ENCODE data around the gene CAPNS2.
"Not testable (repeated sequence)": the region's sequence is repeated elsewhere in the genome, so short reads cannot be mapped to it uniquely, and the experiment has no call there.

The CAPNS2 gene

DNA sequence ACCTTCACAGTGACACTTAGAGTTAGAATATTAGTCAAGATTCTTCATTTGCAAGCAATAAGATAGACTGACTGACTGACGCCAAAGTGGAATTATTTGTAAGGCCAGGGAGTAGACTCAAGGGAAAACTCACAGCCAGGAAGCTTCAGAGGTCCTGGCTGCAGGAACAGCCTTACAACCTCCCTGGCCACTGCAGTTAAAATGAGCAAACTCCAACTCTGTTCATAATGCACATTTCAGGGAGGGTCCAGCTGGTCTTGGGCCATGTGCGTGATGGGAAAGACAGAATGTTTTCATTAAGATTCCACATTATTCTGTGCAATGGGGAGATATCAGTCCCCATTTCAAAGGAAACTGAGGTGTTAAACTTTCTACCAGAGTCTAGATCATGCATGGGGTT, 9.9 kb downstream of the CAPNS2 start:
- no peaks in the 10 kb centered on the region for H3K4me1 ChIP-seq (ENCODE audit: control insufficient read depth, insufficient read depth, low read length)
- no peaks in the 10 kb centered on the region for H3K9me3 ChIP-seq (ENCODE audit: control insufficient read depth, low read length)
- no peak overlapping the region for H3K27ac ChIP-seq (ENCODE audit: insufficient read depth, low read depth, low read length, poor library complexity, severe bottlenecking)
- H3K27me3 ChIP-seq (ENCODE audit: control insufficient read depth, insufficient read depth, low read length, poor library complexity, severe bottlenecking) = no peaks in the 10 kb centered on the region
- WGBS, 2 experiments = 100% methylated on average over 2 of the region's 2 CpGs
- no peaks in the 10 kb centered on the region for H3K36me3 ChIP-seq (ENCODE audit: control insufficient read depth, insufficient read depth, low read length)
- H3K4me3 ChIP-seq (ENCODE audit: insufficient read depth, low read depth, low read length) = no peak overlapping the region

DNA sequence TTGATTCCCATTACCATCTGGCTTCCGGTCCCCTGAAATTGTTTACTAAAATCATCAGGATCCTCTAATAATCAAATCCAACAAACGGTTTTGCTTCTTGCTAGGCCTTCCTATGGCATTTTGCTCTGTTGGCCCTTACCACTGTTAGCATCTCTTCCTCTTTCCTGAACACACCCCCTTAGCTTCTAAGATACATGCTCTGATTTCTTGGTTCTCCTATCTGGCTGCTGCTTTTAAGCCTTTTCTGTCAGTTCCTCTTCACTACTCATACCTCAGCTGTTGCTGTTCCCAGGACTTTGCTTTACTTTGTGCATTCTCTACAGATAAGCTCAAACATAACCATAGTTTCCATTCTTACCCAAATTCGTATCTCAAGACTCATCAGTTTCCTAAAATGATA, 11.4 kb downstream of the CAPNS2 start:
- no peaks in the 10 kb centered on the region for H3K36me3 ChIP-seq (ENCODE audit: control insufficient read depth, insufficient read depth, low read length)
- no peaks in the 10 kb centered on the region for H3K4me1 ChIP-seq (ENCODE audit: control insufficient read depth, insufficient read depth, low read length)
- no peak overlapping the region for H3K27ac ChIP-seq (ENCODE audit: insufficient read depth, low read depth, low read length, poor library complexity, severe bottlenecking)
- WGBS, 2 experiments = 86 to 87% methylated on average over 3 of the region's 3 CpGs
- H3K27me3 ChIP-seq (ENCODE audit: control insufficient read depth, insufficient read depth, low read length, poor library complexity, severe bottlenecking) = no peaks in the 10 kb centered on the region
- no peak overlapping the region for H3K4me3 ChIP-seq (ENCODE audit: insufficient read depth, low read depth, low read length)
- H3K9me3 ChIP-seq (ENCODE audit: control insufficient read depth, low read length) = no peaks in the 10 kb centered on the region

DNA sequence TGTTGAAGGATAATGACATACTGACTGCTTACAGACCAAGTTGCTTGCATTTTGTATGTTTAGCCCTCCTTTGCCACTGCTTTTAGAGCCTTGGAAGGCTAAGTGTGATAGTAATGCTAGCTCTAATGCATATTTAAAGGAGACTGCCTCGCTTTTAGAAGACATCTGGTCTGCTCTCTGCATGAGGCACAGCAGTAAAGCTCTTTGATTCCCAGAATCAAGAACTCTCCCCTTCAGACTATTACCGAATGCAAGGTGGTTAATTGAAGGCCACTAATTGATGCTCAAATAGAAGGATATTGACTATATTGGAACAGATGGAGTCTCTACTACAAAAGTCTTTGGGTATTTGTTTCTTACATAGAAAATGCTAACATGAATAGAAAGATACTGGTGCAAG, 19.1 kb downstream of the CAPNS2 start:
- no peak overlapping the region for H3K27ac ChIP-seq (ENCODE audit: insufficient read depth, low read depth, low read length, poor library complexity, severe bottlenecking)
- no peaks in the 10 kb centered on the region for H3K27me3 ChIP-seq (ENCODE audit: control insufficient read depth, insufficient read depth, low read length, poor library complexity, severe bottlenecking)
- no peaks in the 10 kb centered on the region for H3K36me3 ChIP-seq (ENCODE audit: control insufficient read depth, insufficient read depth, low read length)
- no peaks in the 10 kb centered on the region for H3K9me3 ChIP-seq (ENCODE audit: control insufficient read depth, low read length)
- H3K4me1 ChIP-seq (ENCODE audit: control insufficient read depth, insufficient read depth, low read length) = no peaks in the 10 kb centered on the region
- 2 to 14% methylated on average over 2 of the region's 2 CpGs for WGBS, 2 experiments
- no peak overlapping the region for H3K4me3 ChIP-seq (ENCODE audit: insufficient read depth, low read depth, low read length)

DNA sequence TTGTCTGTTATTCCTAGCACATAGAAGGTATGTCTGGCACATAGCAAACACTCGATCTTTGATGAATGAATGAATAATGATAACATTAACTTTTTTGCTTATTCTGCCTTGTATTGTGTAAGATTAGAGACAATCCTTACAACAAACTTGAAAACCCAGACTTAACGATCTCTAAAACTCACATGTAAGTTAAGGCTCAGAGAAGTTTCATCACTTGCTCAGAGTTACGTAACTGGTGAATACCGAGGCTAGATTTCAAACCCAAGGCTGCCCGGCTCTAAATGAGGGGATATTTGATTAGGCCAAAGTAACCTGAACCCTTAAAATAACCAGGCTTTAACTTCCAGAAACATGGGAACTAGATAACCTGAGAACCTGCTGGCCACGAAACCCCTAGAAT, 22.3 kb downstream of the CAPNS2 start:
- Histone ChIP-seq H3K4me3 (ENCODE audit: insufficient read depth, low read depth, low read length) (no peak overlapping the region), H3K36me3 (ENCODE audit: control insufficient read depth, insufficient read depth, low read length) (no peaks in the 10 kb centered on the region), H3K4me1 (ENCODE audit: control insufficient read depth, insufficient read depth, low read length) (no peaks in the 10 kb centered on the region), H3K27me3 (ENCODE audit: control insufficient read depth, insufficient read depth, low read length, poor library complexity, severe bottlenecking) (no peaks in the 10 kb centered on the region), H3K27ac (ENCODE audit: insufficient read depth, low read depth, low read length, poor library complexity, severe bottlenecking) (no peak overlapping the region), H3K9me3 (ENCODE audit: control insufficient read depth, low read length) (no peaks in the 10 kb centered on the region)
- 90 to 96% methylated on average over 5 of the region's 6 CpGs for WGBS, 2 experiments

DNA sequence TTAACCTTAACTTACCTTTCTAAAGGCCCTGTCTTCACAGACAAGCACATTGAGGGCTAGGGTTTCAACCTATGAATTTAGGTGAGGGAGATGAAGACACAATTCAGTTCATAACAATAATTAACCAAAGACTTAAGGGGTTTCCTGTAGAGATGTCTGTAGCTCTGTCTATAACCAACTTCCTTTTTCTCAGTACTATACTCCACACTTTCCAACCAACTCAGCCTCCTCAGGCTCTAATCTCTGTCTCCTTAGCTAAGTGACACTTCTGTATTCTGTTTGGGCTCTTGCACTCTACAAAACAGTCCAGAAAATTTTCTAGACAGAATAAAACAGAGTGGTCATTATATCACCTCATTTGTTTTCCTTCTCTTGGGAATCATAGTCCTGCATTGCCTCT, 25.8 kb downstream of the CAPNS2 start:
- Histone ChIP-seq H3K27ac (ENCODE audit: insufficient read depth, low read depth, low read length, poor library complexity, severe bottlenecking) (no peak overlapping the region), H3K4me1 (ENCODE audit: control insufficient read depth, insufficient read depth, low read length) (peaks cover 10% of the 10 kb centered on the region), H3K4me3 (ENCODE audit: insufficient read depth, low read depth, low read length) (no peak overlapping the region), H3K9me3 (ENCODE audit: control insufficient read depth, low read length) (no peaks in the 10 kb centered on the region), H3K27me3 (ENCODE audit: control insufficient read depth, insufficient read depth, low read length, poor library complexity, severe bottlenecking) (no peaks in the 10 kb centered on the region), H3K36me3 (ENCODE audit: control insufficient read depth, insufficient read depth, low read length) (no peaks in the 10 kb centered on the region)

DNA sequence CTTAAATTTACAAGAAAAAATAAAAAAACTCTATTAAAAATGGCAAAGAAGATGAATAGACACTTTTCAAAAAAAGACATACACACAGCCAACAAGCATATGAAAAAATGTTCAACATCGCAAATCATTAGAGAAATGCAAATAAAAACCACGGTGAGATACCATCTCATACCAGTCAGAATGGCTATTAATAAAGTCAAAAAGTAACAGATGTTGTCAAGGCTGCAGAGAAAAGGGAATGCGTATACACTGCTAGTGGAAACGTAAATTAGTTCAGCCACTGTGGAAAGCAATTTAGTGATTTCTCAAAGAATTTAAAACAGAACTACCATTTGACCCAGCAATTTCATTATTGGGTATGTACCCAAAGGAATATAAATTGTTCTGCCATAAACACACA, 31.4 kb downstream of the CAPNS2 start:
- H3K36me3 ChIP-seq (ENCODE audit: control insufficient read depth, insufficient read depth, low read length) = no peaks in the 10 kb centered on the region
- H3K9me3 ChIP-seq (ENCODE audit: control insufficient read depth, low read length) = no peaks in the 10 kb centered on the region
- no peak overlapping the region for H3K4me3 ChIP-seq (ENCODE audit: insufficient read depth, low read depth, low read length)
- 93 to 98% methylated on average over 4 of the region's 4 CpGs for WGBS, 2 experiments
- H3K27me3 ChIP-seq (ENCODE audit: control insufficient read depth, insufficient read depth, low read length, poor library complexity, severe bottlenecking) = no peaks in the 10 kb centered on the region
- no peak overlapping the region for H3K27ac ChIP-seq (ENCODE audit: insufficient read depth, low read depth, low read length, poor library complexity, severe bottlenecking)
- peaks cover 10% of the 10 kb centered on the region for H3K4me1 ChIP-seq (ENCODE audit: control insufficient read depth, insufficient read depth, low read length)

DNA sequence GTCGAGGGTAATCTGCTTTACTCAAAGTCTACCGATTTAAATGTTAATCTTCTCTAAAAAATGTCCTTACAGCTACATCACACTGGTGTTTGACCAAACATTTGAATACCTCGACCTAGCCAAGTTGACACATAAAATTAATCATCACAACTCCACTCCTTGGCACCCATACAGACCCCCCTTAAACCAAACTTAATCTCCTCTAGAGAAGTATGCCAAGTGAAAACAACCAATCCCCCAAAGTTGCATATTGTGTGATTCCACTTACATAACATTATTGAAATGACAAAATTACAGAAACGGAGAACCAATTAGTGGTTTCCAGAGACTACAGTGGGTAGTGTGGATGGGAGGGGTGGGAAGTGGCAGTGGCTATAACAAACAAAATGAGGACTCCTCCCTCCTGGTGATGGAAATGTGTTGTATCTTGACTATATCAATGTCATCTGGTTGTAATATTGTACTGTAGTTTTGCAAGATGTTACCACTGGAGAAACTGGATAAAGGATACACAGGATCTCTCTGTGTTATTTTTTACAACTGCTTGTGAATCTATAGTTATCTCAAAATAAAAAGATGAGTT, 39.4 kb downstream of the CAPNS2 start:
- Histone ChIP-seq H3K4me1 (ENCODE audit: control insufficient read depth, insufficient read depth, low read length) (no peaks in the 10 kb centered on the region), H3K36me3 (ENCODE audit: control insufficient read depth, insufficient read depth, low read length) (no peaks in the 10 kb centered on the region), H3K27ac (ENCODE audit: insufficient read depth, low read depth, low read length, poor library complexity, severe bottlenecking) (no peak overlapping the region), H3K27me3 (ENCODE audit: control insufficient read depth, insufficient read depth, low read length, poor library complexity, severe bottlenecking) (no peaks in the 10 kb centered on the region), H3K4me3 (ENCODE audit: insufficient read depth, low read depth, low read length) (no peak overlapping the region), H3K9me3 (ENCODE audit: control insufficient read depth, low read length) (no peaks in the 10 kb centered on the region)
- WGBS, 2 experiments = 85 to 88% methylated on average over 4 of the region's 4 CpGs

DNA sequence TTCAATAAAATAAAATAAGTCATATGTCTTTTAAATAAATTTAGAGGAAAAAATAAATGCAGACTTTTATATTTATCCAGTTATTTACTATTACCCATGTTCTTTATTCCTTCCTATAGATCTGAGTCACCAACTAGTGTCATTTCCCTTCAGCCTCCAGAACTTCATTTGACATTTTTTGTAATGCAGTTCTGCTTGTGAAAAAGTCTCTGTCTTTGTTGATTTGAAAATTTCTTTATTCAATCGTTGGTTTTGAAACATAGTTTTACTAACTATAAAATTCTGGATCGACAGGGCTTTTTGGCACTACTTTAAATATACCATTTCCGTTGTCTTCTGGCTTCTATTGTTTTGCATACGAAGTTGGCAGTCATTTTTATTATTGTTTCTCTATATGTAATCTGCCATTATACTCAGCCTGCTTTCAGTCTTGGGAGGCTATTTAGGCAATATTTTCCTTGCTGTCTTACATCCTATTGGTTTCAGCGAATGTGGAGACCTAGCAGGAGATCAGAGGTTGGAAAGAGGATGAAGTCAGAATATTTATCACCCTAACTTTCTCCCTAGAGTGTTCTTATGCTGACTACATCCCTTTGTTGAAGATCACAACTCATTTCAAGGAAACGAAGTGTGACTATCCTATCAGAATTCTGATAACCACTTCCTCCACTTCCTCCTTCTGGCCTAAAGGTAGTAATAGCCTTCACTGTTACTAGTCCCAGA, 47.3 kb downstream of the CAPNS2 start:
- Histone ChIP-seq H3K36me3 (ENCODE audit: control insufficient read depth, insufficient read depth, low read length) (no peaks in the 10 kb centered on the region), H3K9me3 (ENCODE audit: control insufficient read depth, low read length) (no peaks in the 10 kb centered on the region), H3K27me3 (ENCODE audit: control insufficient read depth, insufficient read depth, low read length, poor library complexity, severe bottlenecking) (no peaks in the 10 kb centered on the region), H3K27ac (ENCODE audit: insufficient read depth, low read depth, low read length, poor library complexity, severe bottlenecking) (no peak overlapping the region), H3K4me3 (ENCODE audit: insufficient read depth, low read depth, low read length) (no peak overlapping the region), H3K4me1 (ENCODE audit: control insufficient read depth, insufficient read depth, low read length) (no peaks in the 10 kb centered on the region)
- WGBS, 2 experiments = 92% methylated on average over 4 to 6 of the region's 6 CpGs

DNA sequence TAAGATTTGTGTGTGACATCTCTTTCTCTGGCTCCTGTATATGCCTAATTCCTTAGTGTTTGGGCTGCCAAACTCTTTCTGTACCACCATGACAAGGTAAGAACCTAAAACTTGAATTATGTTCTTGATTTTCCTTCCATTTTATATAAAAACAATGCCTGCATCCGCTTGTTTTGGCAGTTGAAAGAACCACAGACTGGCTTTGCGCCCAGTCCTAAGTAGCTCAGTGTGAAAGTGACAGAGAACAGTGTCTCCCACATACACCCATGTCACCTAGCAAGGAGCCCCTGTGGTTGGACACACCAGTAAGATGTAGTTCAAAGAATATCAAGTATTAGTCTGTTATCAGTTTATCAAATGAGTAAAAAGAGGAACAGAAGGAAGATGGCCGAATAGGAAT, 48.6 kb downstream of the CAPNS2 start:
- Histone ChIP-seq H3K27me3 (ENCODE audit: control insufficient read depth, insufficient read depth, low read length, poor library complexity, severe bottlenecking) (no peaks in the 10 kb centered on the region), H3K36me3 (ENCODE audit: control insufficient read depth, insufficient read depth, low read length) (no peaks in the 10 kb centered on the region), H3K9me3 (ENCODE audit: control insufficient read depth, low read length) (no peaks in the 10 kb centered on the region), H3K27ac (ENCODE audit: insufficient read depth, low read depth, low read length, poor library complexity, severe bottlenecking) (no peak overlapping the region), H3K4me1 (ENCODE audit: control insufficient read depth, insufficient read depth, low read length) (no peaks in the 10 kb centered on the region), H3K4me3 (ENCODE audit: insufficient read depth, low read depth, low read length) (no peak overlapping the region)
- 92 to 97% methylated on average over 3 of the region's 3 CpGs for WGBS, 2 experiments

DNA sequence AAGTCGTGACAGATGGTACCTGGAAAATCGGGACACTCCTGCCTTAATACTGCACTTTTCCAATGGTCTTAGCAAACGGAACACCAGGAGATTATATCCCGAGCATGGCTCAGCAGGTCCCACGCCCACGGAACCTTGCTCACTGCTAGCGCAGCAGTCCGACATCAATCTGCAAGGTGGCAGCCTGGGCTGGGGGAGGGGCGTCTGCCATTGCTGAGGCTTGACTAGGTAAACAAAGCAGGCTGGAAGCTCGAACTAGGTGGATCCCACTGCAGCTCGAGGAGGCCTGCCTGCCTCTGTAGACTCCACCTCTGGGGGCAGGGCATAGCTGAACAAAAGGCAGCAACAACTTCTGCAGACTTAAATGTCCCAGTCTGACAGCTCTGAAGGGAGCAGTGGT, 49.2 kb downstream of the CAPNS2 start:
- not testable (repeated sequence) for H3K4me1 ChIP-seq (ENCODE audit: control insufficient read depth, insufficient read depth, low read length); H3K36me3 ChIP-seq (ENCODE audit: control insufficient read depth, insufficient read depth, low read length); H3K27ac ChIP-seq (ENCODE audit: insufficient read depth, low read depth, low read length, poor library complexity, severe bottlenecking); H3K27me3 ChIP-seq (ENCODE audit: control insufficient read depth, insufficient read depth, low read length, poor library complexity, severe bottlenecking); H3K9me3 ChIP-seq (ENCODE audit: control insufficient read depth, low read length); H3K4me3 ChIP-seq (ENCODE audit: insufficient read depth, low read depth, low read length)
- 94% methylated on average over 11 of the region's 11 CpGs for WGBS, 2 experiments
